GM19240 (cell line): ENCODE data around the gene UBR1.
"Not testable (repeated sequence)": the region's sequence is repeated elsewhere in the genome, so short reads cannot be mapped to it uniquely, and the experiment has no call there.

Experiments
- DNase-seq: peaks from one replicate; pipeline ENCODE4 v3.0.0; 2011; ENCODE audit warnings: low spot score; ENCODE audit not compliant: insufficient read length

Gene UBR1

DNA sequence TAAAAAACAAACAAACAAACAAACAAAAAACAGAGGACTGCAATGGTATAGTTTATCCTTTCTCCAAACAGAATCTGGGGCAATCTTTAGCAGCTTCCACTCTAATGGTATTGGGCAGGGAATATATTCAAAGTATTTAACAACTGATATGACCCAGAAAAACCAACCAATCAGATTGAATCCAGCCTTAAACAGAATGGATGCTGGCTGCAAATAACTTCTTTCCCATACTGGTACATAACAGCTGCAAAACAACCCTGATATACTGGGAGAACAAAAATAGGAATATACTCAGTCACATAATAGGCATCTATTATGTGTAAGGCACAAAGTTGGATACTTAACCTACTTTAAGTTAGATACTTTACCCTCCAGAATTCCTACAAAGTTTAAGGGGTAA lies 49.1 kb downstream of the UBR1 start:
- DNase-seq, result no peak

DNA sequence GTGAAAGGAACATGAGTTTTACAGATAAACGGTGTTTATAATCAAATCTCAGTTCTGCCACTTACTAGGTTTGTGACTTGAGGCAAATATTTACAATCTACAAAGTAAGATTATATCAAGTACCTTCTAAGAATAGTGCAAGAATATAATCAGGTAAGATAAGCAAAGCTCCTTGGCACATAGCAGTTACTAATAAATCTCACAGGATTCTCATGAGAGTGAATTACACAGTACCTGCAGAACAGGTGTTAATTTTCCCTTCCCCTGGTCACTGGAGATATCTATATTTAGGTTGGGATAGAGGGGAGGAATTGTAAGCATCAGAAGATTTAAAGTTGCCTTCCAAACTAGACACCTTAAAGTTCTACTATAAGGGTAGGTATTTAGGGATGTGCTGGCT lies 53.0 kb downstream of the UBR1 start:
- DNase-seq, result no peak

DNA sequence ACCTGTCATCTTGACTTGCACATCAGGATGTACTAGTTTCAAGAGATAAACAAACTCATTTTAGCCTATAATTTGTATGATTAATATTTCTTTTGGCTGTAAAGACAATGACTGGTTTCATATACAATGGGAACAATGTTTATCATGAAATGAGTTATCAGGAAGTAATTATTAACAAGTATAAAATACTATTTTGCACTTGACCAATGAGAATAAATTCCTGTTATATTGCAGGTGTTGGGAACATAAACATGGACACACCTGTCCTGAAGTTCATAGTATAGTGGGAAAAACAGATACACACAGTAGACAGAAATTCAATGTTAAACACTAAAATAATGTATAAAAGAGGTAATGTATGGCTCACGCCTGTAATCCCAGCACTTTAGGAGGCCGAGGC lies 56.9 kb downstream of the UBR1 start:
- no peak for DNase-seq

GRCh38 chr15:43046484-43046883 lies 59.4 kb downstream of the UBR1 start:
- DNase-seq, result no peak

GRCh38 chr15:43042885-43043284 lies 63.0 kb downstream of the UBR1 start:
- DNase-seq, result no peak

- DNase-seq, result not testable (repeated sequence)
Observed at GRCh38 chr15:43041085-43041484, 64.8 kb downstream of the UBR1 start.

GRCh38 chr15:43035240-43035639 lies 70.6 kb downstream of the UBR1 start:
- not testable (repeated sequence) for DNase-seq

- DNase-seq, result no peak
Observed at GRCh38 chr15:43029476-43029875, 76.4 kb downstream of the UBR1 start.

DNA sequence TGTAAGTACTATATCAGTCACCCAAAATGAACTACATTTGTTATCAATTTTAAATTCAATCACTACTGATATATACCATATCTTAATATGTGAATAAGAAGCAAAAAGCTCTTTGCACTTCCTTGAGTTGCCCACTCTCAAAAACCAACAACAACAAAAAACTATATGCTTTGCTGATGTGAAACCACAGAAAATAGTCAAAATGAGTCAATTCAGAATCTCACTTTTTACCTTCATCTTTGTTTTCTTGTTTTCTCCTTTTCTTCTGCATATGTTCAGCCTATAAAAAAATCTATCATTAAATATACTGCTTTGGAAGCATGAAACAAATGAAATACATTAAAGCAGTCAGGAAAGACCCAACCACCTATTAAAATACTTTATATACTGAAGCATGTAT lies 80.7 kb downstream of the UBR1 start:
- no peak for DNase-seq

DNA sequence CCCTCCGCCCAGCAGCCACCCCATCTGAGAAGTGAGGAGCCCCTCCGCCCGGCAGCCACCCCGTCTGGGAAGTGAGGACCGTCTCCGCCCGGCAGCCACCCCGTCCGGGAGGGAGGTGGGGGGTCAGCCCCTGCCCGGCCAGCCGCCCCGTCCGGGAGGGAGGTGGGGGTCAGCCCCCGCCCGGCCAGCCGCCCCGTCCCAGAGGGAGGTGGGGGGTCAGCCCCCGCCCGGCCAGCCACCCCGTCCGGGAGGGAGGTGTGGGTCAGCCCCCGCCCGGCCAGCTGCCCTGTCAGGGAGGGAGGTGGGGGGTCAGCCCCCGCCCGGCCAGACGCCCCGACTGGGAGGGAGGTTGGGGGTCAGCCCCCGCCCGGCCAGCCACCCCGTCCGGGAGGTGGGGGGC lies 91.2 kb downstream of the UBR1 start:
- DNase-seq, result not testable (repeated sequence)

- DNase-seq, result no peak
Observed at GRCh38 chr15:43009206-43009605, 96.6 kb downstream of the UBR1 start.

- DNase-seq, result no peak
Observed at GRCh38 chr15:43008150-43008549, 97.7 kb downstream of the UBR1 start.

DNA sequence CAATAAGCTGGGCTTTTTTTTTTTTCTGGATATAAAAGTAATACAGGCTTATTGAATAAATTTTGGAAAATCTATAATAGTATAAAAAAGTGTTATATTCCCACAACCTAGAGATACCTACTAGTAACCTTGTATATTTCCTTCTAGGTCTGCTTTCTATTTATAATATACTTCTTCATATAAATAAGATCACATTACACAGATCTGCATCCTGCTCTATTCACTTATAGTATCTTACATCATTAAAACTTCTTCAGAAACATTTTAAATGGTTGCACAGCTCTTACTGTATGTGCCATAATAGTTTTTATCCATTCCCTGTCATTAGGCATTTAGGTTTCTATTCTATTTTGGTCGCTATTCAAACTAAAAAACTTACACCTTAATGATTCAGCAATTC lies 98.3 kb downstream of the UBR1 start:
- no peak for DNase-seq

GRCh38 chr15:43006991-43007390 lies 98.8 kb downstream of the UBR1 start:
- DNase-seq, result no peak

GRCh38 chr15:43004886-43005595 lies 100.8 kb downstream of the UBR1 start:
- DNase-seq, result not testable (repeated sequence)

- DNase-seq, result no peak
Observed at GRCh38 chr15:42999201-42999779, 106.5 kb downstream of the UBR1 start.

- no peak for DNase-seq
Observed at GRCh38 chr15:42996871-42997270, 109.0 kb downstream of the UBR1 start.

- DNase-seq, result no peak
Observed at GRCh38 chr15:42994546-42994945, 111.3 kb downstream of the UBR1 start.

- no peak for DNase-seq
Observed at GRCh38 chr15:42992626-42993025, 113.2 kb downstream of the UBR1 start.

GRCh38 chr15:42986693-42987342 lies 119.0 kb downstream of the UBR1 start:
- no peak for DNase-seq

- no peak for DNase-seq
Observed at GRCh38 chr15:42984493-42985034, 121.3 kb downstream of the UBR1 start.

DNA sequence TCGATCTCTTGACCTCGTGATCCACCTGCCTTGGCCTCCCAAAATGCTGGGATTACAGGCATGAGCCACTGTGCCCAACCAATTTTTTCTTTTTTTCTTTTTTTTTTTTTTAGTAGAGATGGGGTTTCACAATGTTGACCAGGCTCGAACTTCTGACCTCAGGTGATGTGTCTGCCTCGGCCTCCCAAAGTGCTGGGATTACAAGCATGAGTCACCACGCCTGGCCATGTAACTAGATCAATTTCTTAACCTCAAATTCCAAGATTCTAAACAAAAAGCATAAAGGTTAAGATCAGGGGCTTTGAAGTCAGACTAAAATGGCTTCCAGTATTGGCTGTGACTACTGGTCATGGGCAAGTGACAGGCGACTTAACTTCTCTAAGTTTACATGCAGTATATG lies 126.7 kb downstream of the UBR1 start:
- DNase-seq, result not testable (repeated sequence)
